Karpas-422 (cell line): ENCODE results near the gene SLC4A8. TPM values are rescaled to one million over a fixed set of nuclear protein-coding genes. Genes with fewer than 3 reads are reported as not detected.

Experiments used
- DNase-seq: peaks from one replicate; pipeline ENCODE4 v3.0.0-alpha.2; 2015
- H2AFZ ChIP-seq: fragments of 200-600 bp; sonication (generic); 2 replicates; pipeline ENCODE4 v1.6.1; 2014; ENCODE audit warnings: antibody characterized with exemption, low read length, mixed read lengths
- H3K27ac ChIP-seq: fragments of 200-600 bp; sonication (generic); 2 replicates; pipeline ENCODE4 v1.5.1; 2014; ENCODE audit warnings: mild to moderate bottlenecking, low read length, moderate library complexity
- H3K27me3 ChIP-seq: fragments of 200-600 bp; sonication (generic); 2 replicates; pipeline ENCODE4 v1.6.1; 2014; ENCODE audit warnings: low read length, mixed read lengths
- H3K36me3 ChIP-seq: fragments of 200-600 bp; sonication (generic); 2 replicates; pipeline ENCODE4 v1.6.1; 2014; ENCODE audit warnings: low read length, mixed read lengths; ENCODE audit not compliant: insufficient read depth
- H3K4me1 ChIP-seq: fragments of 200-600 bp; sonication (generic); 2 replicates; pipeline ENCODE4 v1.6.1; 2014; ENCODE audit warnings: mild to moderate bottlenecking, low read length, mixed read lengths
- H3K4me2 ChIP-seq: fragments of 200-600 bp; sonication (generic); 2 replicates; pipeline ENCODE4 v1.6.1; 2014; ENCODE audit warnings: low read length, low read depth, mild to moderate bottlenecking; ENCODE audit not compliant: poor library complexity, severe bottlenecking
- H3K4me3 ChIP-seq: fragments of 200-600 bp; sonication (generic); 2 replicates; pipeline ENCODE4 v1.5.1; 2014; ENCODE audit warnings: mild to moderate bottlenecking, antibody characterized with exemption, low read length, mixed read lengths
- H3K79me2 ChIP-seq: fragments of 200-600 bp; sonication (generic); 2 replicates; pipeline ENCODE4 v1.6.1; 2014; ENCODE audit warnings: mild to moderate bottlenecking, low read length, mixed read lengths
- H3K9ac ChIP-seq: fragments of 200-600 bp; sonication (generic); 2 replicates; pipeline ENCODE4 v1.6.0; 2014; ENCODE audit warnings: low read length
- H3K9me2 ChIP-seq: fragments of 200-600 bp; sonication (generic), shearing (Covaris generic); replicated peaks from 2 replicates; pipeline ENCODE4 v1.6.0; 2014; ENCODE audit warnings: mild to moderate bottlenecking, low read length, moderate library complexity; ENCODE audit not compliant: insufficient read depth
- H3K9me3 ChIP-seq: fragments of 300-700, 200-600 bp; sonication (generic); 2 replicates; pipeline ENCODE4 v1.6.1; 2014; ENCODE audit warnings: low read length, mixed read lengths
- H4K20me1 ChIP-seq: fragments of 200-600 bp; sonication (generic); 2 replicates; pipeline ENCODE4 v1.6.1; 2014; ENCODE audit warnings: mild to moderate bottlenecking, antibody characterized with exemption, low read length, low read depth; ENCODE audit not compliant: insufficient read depth
- total RNA-seq: library from RNA; depleted of rRNA; stranded (reverse); fragments of >200 nt; shearing (Covaris generic); gene quantifications from 2 replicates; pipeline ENCODE4 v1.2.3, GENCODE V29; 2014; ENCODE audit warnings: low replicate concordance

Gene SLC4A8
- total RNA-seq, 1 experiment from 2014 or later: 9.1 TPM

DNA sequence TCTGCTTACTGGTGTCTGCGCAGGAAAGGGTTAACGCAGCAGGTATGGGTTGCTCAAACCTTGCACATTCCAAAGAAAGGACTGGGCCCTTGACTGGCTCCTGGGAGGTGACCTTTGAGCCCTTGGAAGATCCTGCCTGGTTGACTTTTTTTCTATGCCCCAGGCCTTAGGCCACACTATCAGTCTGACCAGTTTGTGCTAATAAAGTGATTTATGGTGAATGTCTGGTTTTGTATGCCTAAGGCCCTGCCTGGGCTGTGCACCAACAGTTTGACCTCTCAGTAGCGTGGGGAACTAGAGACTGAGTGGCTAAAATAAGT is 105.0 kb downstream of the SLC4A8 start:
- Histone ChIP-seq H3K27me3 (no peaks in the 10 kb centered on the region), H3K9me2 (no peaks in the 10 kb centered on the region), H4K20me1 (no peaks in the 10 kb centered on the region), H3K9ac (no peak overlapping the region), H3K36me3 (no peaks in the 10 kb centered on the region), H3K4me3 (no peak overlapping the region), H3K4me1 (no peaks in the 10 kb centered on the region), H2AFZ (no peak overlapping the region), H3K79me2 (no peaks in the 10 kb centered on the region), H3K9me3 (no peaks in the 10 kb centered on the region), H3K4me2 (no peak overlapping the region), H3K27ac (no peak overlapping the region)
- DNase-seq: no peak

DNA sequence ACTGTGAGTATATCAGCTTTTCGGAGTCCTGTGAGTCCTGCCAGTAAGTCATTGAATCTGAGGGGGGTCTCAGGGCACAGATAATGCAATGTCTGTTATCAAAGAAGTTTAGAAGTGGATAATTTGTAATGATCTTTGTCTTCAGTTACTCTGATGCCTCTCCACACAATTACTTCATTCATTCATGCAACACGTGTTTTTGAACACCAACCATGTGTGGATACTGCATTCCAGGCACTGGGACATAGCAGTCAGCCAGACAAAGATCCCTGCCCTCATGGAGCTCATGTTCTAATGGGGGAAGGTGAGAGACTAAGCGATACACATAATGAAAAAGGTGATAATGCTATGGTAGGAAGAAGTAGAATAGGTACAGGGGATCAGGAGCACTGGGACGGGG is 105.6 kb downstream of the SLC4A8 start:
- DNase-seq: no peak
- Histone ChIP-seq H3K27ac (no peak overlapping the region), H2AFZ (no peak overlapping the region), H4K20me1 (no peaks in the 10 kb centered on the region), H3K9ac (no peak overlapping the region), H3K4me2 (no peak overlapping the region), H3K27me3 (no peaks in the 10 kb centered on the region), H3K4me1 (no peaks in the 10 kb centered on the region), H3K9me2 (no peaks in the 10 kb centered on the region), H3K9me3 (no peaks in the 10 kb centered on the region), H3K79me2 (no peaks in the 10 kb centered on the region), H3K4me3 (no peak overlapping the region), H3K36me3 (no peaks in the 10 kb centered on the region)

DNA sequence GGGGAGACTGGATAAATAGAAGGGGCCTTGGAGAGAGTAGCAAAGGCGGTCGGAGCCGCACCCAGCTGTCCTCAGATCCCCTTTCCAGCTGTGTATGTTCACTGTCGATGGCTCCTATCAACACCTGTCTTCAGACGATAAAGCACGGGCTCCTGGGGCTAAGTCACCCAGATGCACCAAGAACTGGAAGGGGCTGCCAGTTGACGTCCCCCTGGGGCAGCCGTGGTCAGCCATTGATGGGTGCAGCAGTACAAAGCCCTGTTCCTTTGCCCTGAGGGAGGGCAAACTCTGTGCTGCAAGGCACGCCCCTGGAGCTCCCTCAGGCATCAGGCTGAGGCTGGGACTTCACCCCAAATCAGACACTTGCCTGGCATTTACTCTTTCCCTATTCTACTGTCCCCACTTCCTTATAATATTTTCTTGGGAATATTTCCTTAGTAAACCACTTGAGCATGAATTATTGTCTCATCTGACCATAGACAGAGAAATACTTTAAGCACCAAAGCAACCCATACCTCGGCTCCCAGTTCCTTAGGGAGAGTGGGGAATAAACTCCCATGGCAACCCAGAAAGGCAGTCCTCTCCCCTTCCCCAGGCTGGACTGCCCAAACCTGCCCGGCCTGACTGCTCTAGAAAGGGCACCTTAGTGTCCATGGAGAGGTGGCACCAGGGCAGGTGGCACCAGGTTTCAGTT is 106.8 kb downstream of the SLC4A8 start:
- Histone ChIP-seq H3K4me3 (no peak overlapping the region), H3K9me3 (no peaks in the 10 kb centered on the region), H2AFZ (no peak overlapping the region), H3K36me3 (no peaks in the 10 kb centered on the region), H3K9ac (no peak overlapping the region), H3K27ac (no peak overlapping the region), H3K79me2 (no peaks in the 10 kb centered on the region), H3K9me2 (no peaks in the 10 kb centered on the region), H3K4me2 (no peak overlapping the region), H3K4me1 (no peaks in the 10 kb centered on the region), H4K20me1 (no peaks in the 10 kb centered on the region), H3K27me3 (no peaks in the 10 kb centered on the region)
- no peak for DNase-seq

DNA sequence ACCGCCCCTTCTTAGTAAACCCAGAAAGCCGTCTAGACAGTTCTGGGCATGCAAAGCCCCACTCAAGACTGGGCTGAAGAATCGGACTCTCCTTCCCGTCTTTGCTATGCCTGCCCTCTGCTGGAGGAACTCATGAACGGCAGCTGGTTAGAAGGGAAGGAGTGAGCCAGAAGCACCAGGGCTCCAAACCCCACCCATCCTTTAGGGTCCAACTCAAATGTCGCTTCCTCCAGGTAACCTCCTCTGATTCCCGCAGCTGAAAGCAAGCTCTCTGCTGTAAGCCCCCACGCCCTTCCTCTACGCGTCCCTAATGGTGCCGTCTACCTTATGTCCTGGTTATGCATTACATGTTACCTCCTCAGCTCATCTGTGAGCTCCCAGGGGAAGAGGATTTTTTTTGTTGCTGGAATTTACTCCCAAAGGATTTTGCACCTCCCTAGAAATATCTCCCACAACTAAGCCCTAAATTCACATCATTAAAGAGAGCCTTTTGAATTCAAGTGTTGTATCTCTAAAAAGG is 107.4 kb downstream of the SLC4A8 start:
- DNase-seq: peak; percentile 88
- H3K4me3 ChIP-seq: no peak overlapping the region
- H3K9me3 ChIP-seq: no peaks in the 10 kb centered on the region
- no peak overlapping the region for H2AFZ ChIP-seq
- H3K27me3 ChIP-seq: no peaks in the 10 kb centered on the region
- H3K4me2 ChIP-seq: no peak overlapping the region
- H3K4me1 ChIP-seq: no peaks in the 10 kb centered on the region
- no peak overlapping the region for H3K9ac ChIP-seq
- no peaks in the 10 kb centered on the region for H3K9me2 ChIP-seq
- H4K20me1 ChIP-seq: no peaks in the 10 kb centered on the region
- H3K36me3 ChIP-seq: no peaks in the 10 kb centered on the region
- H3K27ac ChIP-seq: no peak overlapping the region
- no peaks in the 10 kb centered on the region for H3K79me2 ChIP-seq

DNA sequence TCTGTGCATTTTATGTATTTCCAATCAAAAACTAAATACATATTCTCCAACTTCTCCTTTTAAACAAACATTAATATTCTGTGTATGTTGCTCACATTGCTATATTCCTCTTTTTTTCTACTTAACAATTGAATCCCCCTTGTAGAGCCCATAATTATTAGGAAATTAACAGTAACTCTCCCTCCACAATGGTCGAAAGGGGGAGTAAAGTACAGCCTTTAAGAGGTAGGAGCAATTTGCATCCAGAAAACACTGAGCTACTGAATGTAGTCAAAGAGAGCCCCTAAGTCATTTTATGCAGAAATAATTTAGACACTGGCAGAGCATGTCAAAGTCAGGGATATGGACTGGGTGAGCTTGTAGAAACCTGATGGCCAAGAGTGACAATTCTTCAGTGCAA is 109.2 kb downstream of the SLC4A8 start:
- H3K4me3 ChIP-seq: no peak overlapping the region
- no peak for DNase-seq
- H3K9ac ChIP-seq: no peak overlapping the region

DNA sequence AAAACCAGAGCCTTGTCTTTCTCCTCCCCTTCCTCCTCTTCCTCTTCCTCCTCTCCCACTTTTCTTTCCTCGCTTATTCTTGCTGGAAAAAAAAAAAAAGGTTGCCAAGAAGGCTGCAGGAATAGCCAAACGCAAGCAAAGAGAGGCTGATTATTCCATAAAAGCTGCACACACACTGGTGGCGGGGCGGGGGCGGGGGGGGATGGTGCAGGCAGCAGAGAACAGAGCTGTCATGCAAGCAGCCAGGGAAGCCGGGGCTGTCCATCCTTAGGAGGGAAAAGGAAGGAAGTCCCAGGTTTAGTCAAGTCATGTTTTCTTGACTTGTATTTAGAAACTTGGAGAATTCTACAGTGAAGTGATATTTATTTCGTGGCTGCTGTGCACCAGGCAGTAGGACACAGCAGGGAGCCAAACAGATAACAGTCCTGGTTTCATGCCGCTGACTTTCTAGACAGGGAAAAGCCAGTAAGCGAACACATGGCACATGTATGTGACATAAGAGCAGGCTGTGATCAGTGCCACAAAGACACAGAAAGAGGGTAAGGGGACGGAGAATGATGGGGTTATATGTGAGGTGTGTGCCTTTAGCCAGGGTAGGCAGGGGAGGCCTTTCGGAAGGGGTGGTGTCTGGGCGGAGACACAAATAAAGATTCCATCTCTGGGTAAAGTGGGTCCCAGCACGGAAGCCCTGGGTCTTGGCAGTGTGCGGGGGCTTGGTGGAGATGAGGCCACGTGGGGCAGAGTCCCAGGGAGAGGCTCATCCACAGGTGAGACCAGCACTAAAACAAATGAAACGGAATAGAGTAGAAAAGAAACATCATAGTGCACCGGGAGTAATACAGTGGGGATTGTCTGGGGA is 109.8 kb downstream of the SLC4A8 start:
- H3K4me2 ChIP-seq: no peak overlapping the region
- H3K79me2 ChIP-seq: no peaks in the 10 kb centered on the region
- H2AFZ ChIP-seq: no peak overlapping the region
- no peak for DNase-seq
- H3K9me3 ChIP-seq: no peaks in the 10 kb centered on the region
- no peak overlapping the region for H3K4me3 ChIP-seq
- no peaks in the 10 kb centered on the region for H3K36me3 ChIP-seq
- no peaks in the 10 kb centered on the region for H4K20me1 ChIP-seq
- H3K9ac ChIP-seq: no peak overlapping the region
- no peak overlapping the region for H3K27ac ChIP-seq
- H3K27me3 ChIP-seq: no peaks in the 10 kb centered on the region
- no peaks in the 10 kb centered on the region for H3K9me2 ChIP-seq
- H3K4me1 ChIP-seq: no peaks in the 10 kb centered on the region

More for the DNA sequence above, 109.2 kb downstream of the SLC4A8 start:
- no peaks in the 10 kb centered on the region for H3K9me3 ChIP-seq
- no peak overlapping the region for H3K4me2 ChIP-seq
- no peaks in the 10 kb centered on the region for H3K79me2 ChIP-seq
- H3K27me3 ChIP-seq: no peaks in the 10 kb centered on the region
- no peaks in the 10 kb centered on the region for H3K4me1 ChIP-seq
- H2AFZ ChIP-seq: no peak overlapping the region
- H4K20me1 ChIP-seq: no peaks in the 10 kb centered on the region
- H3K9me2 ChIP-seq: no peaks in the 10 kb centered on the region
- H3K36me3 ChIP-seq: no peaks in the 10 kb centered on the region
- no peak overlapping the region for H3K27ac ChIP-seq

DNA sequence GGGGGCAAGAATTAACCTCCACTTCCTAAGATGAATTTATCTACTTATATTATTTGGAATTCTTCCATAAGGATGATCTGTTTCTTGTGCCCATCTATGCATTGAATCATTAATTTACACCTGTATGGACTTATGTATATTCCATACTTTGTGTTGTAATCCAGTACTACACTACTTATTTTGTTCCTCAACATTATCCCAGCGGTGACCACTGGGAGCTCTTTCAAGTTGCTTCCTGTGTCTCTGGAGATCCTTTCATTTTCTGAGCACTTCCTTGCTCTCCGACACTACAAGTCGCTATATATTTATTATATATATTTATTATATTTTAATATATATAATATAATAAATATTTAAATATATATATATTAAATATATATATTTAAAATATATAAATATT is 111.5 kb downstream of the SLC4A8 start:
- no peaks in the 10 kb centered on the region for H3K27me3 ChIP-seq
- no peaks in the 10 kb centered on the region for H3K36me3 ChIP-seq
- no peak overlapping the region for H2AFZ ChIP-seq
- H3K79me2 ChIP-seq: no peaks in the 10 kb centered on the region
- H3K4me2 ChIP-seq: no peak overlapping the region
- no peaks in the 10 kb centered on the region for H3K4me1 ChIP-seq
- H3K9ac ChIP-seq: no peak overlapping the region
- no peak for DNase-seq
- no peaks in the 10 kb centered on the region for H3K9me2 ChIP-seq
- no peaks in the 10 kb centered on the region for H4K20me1 ChIP-seq
- no peaks in the 10 kb centered on the region for H3K9me3 ChIP-seq
- no peak overlapping the region for H3K4me3 ChIP-seq
- no peak overlapping the region for H3K27ac ChIP-seq

DNA sequence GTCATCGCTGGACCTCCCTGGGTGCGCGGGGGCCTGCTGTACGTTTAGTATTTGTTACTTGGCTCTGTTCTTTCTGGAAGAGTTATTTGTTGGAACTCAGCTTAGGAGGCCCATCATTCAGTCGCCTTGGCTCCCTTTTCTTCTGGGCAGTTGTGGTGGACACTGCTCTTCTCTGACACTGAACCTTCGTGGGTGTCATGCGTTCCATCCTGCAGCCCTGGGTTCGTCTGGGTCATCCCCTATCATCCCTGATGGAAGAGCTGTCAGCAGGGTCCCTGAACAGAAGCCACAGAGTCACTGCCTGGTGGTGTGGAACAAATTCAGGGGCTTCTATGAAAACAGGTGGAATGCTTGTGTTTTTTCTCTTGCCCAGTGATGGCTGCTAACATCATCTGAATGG is 113.5 kb downstream of the SLC4A8 start:
- H3K79me2 ChIP-seq: no peaks in the 10 kb centered on the region
- H3K9me2 ChIP-seq: no peaks in the 10 kb centered on the region
- H2AFZ ChIP-seq: no peak overlapping the region
- no peak overlapping the region for H3K4me2 ChIP-seq
- H3K27me3 ChIP-seq: no peaks in the 10 kb centered on the region
- H4K20me1 ChIP-seq: no peaks in the 10 kb centered on the region
- DNase-seq: no peak
- no peaks in the 10 kb centered on the region for H3K36me3 ChIP-seq
- H3K27ac ChIP-seq: no peak overlapping the region
- no peak overlapping the region for H3K9ac ChIP-seq
- H3K9me3 ChIP-seq: no peaks in the 10 kb centered on the region
- H3K4me1 ChIP-seq: no peaks in the 10 kb centered on the region
- H3K4me3 ChIP-seq: no peak overlapping the region
